ENCODE measurements around the gene ULK4.
"Not testable (repeated sequence)": the region's sequence is repeated elsewhere in the genome, so short reads cannot be mapped to it uniquely, and the experiment has no call there.

ULK4 gene

GRCh38 chr3:41956574-41956973 is 5.3 kb downstream of the ULK4 start:
- no peak for DNase-seq

- DNase-seq, result no peak
These were observed 6.7 kb downstream of the ULK4 start for GRCh38 chr3:41955192-41955591.

- DNase-seq, result no peak
These were observed 18.5 kb downstream of the ULK4 start for GRCh38 chr3:41943311-41943843.

GRCh38 chr3:41940393-41940792 is 21.5 kb downstream of the ULK4 start:
- DNase-seq, result no peak

GRCh38 chr3:41936384-41936783 is 25.5 kb downstream of the ULK4 start:
- DNase-seq, result no peak

GRCh38 chr3:41933154-41933676 is 28.7 kb downstream of the ULK4 start:
- DNase-seq, result no peak

- DNase-seq, result no peak
These were observed 29.4 kb downstream of the ULK4 start for GRCh38 chr3:41932464-41932863.

- no peak for DNase-seq
These were observed 41.4 kb downstream of the ULK4 start for GRCh38 chr3:41920406-41920965.

- no peak for DNase-seq
These were observed 46.5 kb downstream of the ULK4 start for GRCh38 chr3:41915353-41915752.

GRCh38 chr3:41912280-41912679 is 49.6 kb downstream of the ULK4 start:
- no peak for DNase-seq

GRCh38 chr3:41907330-41908073 is 54.4 kb downstream of the ULK4 start:
- DNase-seq, result no peak

GRCh38 chr3:41900265-41900664 is 61.6 kb downstream of the ULK4 start:
- no peak for DNase-seq

- no peak for DNase-seq
These were observed 63.3 kb downstream of the ULK4 start for GRCh38 chr3:41898631-41899030.

- DNase-seq, result no peak
These were observed 67.9 kb downstream of the ULK4 start for GRCh38 chr3:41893977-41894376.

- DNase-seq, result no peak
These were observed 73.4 kb downstream of the ULK4 start for GRCh38 chr3:41888368-41889076.

GRCh38 chr3:41882956-41883355 is 78.9 kb downstream of the ULK4 start:
- DNase-seq, result no peak

- DNase-seq, result no peak
These were observed 80.6 kb downstream of the ULK4 start for GRCh38 chr3:41881233-41881821.

GRCh38 chr3:41880387-41880786 is 81.5 kb downstream of the ULK4 start:
- DNase-seq, result no peak

- DNase-seq, result not testable (repeated sequence)
These were observed 84.2 kb downstream of the ULK4 start for GRCh38 chr3:41877741-41878140.

GRCh38 chr3:41874022-41874421 is 87.9 kb downstream of the ULK4 start:
- DNase-seq, result no peak

GRCh38 chr3:41872157-41872556 is 89.7 kb downstream of the ULK4 start:
- no peak for DNase-seq

GRCh38 chr3:41867533-41867932 is 94.4 kb downstream of the ULK4 start:
- no peak for DNase-seq

GRCh38 chr3:41866298-41866697 is 95.6 kb downstream of the ULK4 start:
- DNase-seq, result no peak
